Activated CD4-positive, alpha-beta memory T cell treated with anti-CD3 and anti-CD28 coated beads for 36 hours (primary cell): ENCODE results near the gene POT1. TPM values are rescaled to one million over a fixed set of nuclear protein-coding genes. Genes with fewer than 3 reads are reported as not detected.

ENCODE experiments used
- CTCF ChIA-PET: fragments of 350-600 bp; sonication (Branson Sonifier 250); formaldehyde crosslinking; loops from one replicate; lab custom pipeline; 2021; ENCODE audit warnings: antibody characterized with exemption, inconsistent platforms; lab: Charles Lee
- POLR2A ChIA-PET: fragments of 350-600 bp; sonication (Branson Sonifier 250); formaldehyde crosslinking; loops from one replicate; lab custom pipeline; 2021; ENCODE audit warnings: antibody characterized with exemption; lab: Charles Lee
- DNase-seq: peaks from one replicate; pipeline ENCODE4 v3.0.0-alpha.2; 2020
- H3K27ac Mint-ChIP-seq: one replicate; pipeline ENCODE4 v1.8.0; 2021; ENCODE audit warnings: mixed read lengths
- H3K27me3 Mint-ChIP-seq: one replicate; pipeline ENCODE4 v1.8.0; 2021; ENCODE audit warnings: mixed read lengths
- H3K36me3 Mint-ChIP-seq: one replicate; pipeline ENCODE4 v1.8.0; 2021; ENCODE audit warnings: mixed read lengths
- H3K4me1 Mint-ChIP-seq: one replicate; pipeline ENCODE4 v1.8.0; 2021; ENCODE audit warnings: low read depth, mixed read lengths
- H3K4me3 Mint-ChIP-seq: one replicate; pipeline ENCODE4 v1.8.0; 2021; ENCODE audit warnings: mild to moderate bottlenecking, mixed read lengths
- H3K9me3 Mint-ChIP-seq: one replicate; pipeline ENCODE4 v1.8.0; 2021; ENCODE audit warnings: mixed read lengths
- intact Hi-C: fragments of 100-400 bp; cut with micrococcal nuclease; formaldehyde crosslinking; loops from one replicate; pipeline ENCODE4 v1.15.1; 2023
- total RNA-seq, 2 experiments: library from RNA; stranded (reverse); gene quantifications; one replicate each; pipeline ENCODE4 v1.2.3, GENCODE V29; 2021

The POT1 gene
- total RNA-seq, 2 experiments from 2014 or later = 32.7 to 32.8 TPM

DNA sequence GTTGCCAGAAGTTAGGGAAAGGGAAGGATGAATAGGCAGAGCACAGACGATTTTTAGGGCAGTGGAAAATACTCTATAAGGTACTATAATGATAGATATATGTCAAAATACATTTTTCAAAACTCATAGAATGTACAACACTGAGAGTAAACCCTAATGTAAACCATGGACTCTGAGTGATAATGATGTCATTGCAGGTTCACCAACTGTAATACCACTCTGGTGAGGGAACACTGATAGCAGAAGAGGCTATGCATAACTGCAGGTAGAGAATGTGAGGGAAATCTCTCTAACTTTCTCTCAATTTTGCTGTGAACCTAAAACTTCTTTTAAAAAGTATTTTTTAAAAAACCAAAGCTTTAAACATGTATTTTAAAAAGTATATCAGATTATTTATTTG lies 22.1 kb downstream of the POT1 start:
- ChIA-PET CTCF (no interaction called here), POLR2A (no interaction called here)
- Mint-ChIP-seq H3K36me3 (peaks cover 21% of the 10 kb centered on the region), H3K27me3 (no peaks in the 10 kb centered on the region), H3K27ac (no peak overlapping the region), H3K4me1 (peaks cover 4% of the 10 kb centered on the region), H3K4me3 (no peak overlapping the region), H3K9me3 (no peaks in the 10 kb centered on the region)
- intact Hi-C loops = no loop called here
- no peak for DNase-seq

DNA sequence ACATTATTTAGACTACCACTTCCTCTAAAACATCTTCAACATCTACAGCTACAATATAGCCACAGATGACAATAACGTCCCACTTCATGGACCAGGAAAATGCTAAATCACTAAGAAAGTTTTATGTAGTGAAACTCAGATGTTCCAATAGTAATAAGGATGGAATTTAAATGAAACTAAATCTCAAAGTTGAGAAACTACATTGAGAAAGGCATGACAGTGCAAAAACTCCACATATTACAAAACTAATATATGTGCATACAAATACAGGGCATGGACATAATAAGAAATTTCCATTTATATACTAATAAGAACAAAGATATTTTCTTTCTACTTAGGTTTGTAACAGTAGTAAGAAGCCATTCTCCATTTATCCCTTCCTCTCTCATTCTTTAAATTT lies 31.1 kb downstream of the POT1 start:
- no peak for DNase-seq
- peaks cover 33% of the 10 kb centered on the region for H3K36me3 Mint-ChIP-seq
- POLR2A ChIA-PET = no interaction called here
- intact Hi-C loops = no loop called here
- no peak overlapping the region for H3K27ac Mint-ChIP-seq
- peaks cover 3% of the 10 kb centered on the region for H3K4me1 Mint-ChIP-seq
- CTCF ChIA-PET = no interaction called here
- H3K9me3 Mint-ChIP-seq = no peaks in the 10 kb centered on the region
- no peaks in the 10 kb centered on the region for H3K27me3 Mint-ChIP-seq
- no peak overlapping the region for H3K4me3 Mint-ChIP-seq

DNA sequence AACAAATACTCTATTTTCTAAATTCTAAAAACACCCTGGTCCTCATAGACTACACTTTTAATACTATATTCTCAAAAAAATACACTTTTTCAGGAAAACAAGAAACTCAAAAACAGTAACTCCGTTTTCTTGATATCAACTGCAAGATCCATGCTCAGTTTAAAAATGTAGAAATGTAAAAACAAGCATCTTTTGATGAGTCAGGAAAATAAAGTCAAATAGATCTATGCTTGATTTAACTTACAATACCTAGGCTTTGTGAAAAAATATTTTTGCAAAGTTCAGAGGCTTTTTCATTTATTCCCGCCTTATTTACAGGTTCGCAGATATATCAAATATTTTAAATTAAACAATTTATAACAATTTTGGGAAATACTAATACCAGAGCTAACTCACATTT lies 33.6 kb downstream of the POT1 start:
- Mint-ChIP-seq H3K27ac (no peak overlapping the region), H3K36me3 (peaks cover 32% of the 10 kb centered on the region), H3K4me3 (no peak overlapping the region), H3K9me3 (no peaks in the 10 kb centered on the region), H3K4me1 (peaks cover 8% of the 10 kb centered on the region), H3K27me3 (no peaks in the 10 kb centered on the region)
- ChIA-PET POLR2A (no interaction called here), CTCF (no interaction called here)
- no peak for DNase-seq
- intact Hi-C loops = no loop called here

DNA sequence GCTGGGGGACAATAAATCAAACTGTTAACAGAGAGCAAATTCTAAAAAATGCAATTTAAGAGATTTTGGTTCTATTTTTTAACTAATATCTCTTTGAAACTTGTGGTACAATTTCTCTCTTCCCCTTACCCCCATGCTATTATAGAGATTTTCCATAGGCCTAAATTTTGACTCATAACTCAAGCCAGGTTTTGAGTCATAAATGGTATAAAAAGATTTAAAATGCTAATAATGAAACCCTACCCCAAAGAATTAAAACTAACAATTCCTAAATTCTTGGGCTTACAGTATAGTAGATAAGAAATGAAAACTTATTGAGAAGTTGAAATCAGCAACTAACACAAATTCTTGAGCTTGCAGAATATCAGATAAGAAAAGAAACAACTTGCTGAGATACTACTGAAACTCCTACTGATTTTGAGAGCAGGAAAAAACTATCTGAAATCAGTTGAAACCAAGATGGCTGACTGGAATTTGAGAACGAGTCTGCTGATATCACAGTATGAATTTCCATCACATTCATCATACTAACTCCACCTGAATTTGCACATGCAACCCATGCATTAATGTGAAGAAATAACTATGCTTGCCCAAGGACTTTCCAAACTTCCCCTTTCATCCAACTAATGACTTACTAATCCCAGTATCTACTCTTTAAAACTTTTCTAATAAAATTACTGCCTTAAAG lies 36.3 kb downstream of the POT1 start:
- CTCF ChIA-PET = no interaction called here

DNA sequence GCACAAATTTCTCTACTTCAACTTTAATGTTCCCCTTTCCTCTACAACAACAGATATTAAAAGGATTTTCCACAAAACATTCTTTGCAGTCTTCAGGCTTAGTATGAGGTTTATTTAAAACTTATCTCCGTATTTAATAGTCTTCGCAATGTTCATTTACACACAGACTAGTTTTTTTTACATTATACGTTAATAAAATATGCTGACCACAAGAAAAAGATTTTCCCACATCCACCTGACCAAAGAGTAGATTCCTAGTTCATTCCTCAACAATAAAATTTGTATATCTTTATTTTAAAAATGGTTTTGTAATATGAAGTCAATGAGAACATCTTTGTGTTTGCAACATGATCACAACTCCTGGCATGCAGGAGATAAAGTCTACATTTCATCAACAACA lies 42.4 kb downstream of the POT1 start:
- peaks cover 29% of the 10 kb centered on the region for H3K36me3 Mint-ChIP-seq
- intact Hi-C loops = no loop called here
- no peaks in the 10 kb centered on the region for H3K4me1 Mint-ChIP-seq
- CTCF ChIA-PET = no interaction called here
- no peak overlapping the region for H3K4me3 Mint-ChIP-seq
- H3K27ac Mint-ChIP-seq = no peak overlapping the region
- H3K27me3 Mint-ChIP-seq = no peaks in the 10 kb centered on the region
- POLR2A ChIA-PET = no interaction called here
- H3K9me3 Mint-ChIP-seq = no peaks in the 10 kb centered on the region
- no peak for DNase-seq

More for the DNA sequence above, 36.3 kb downstream of the POT1 start:
- intact Hi-C loops = no loop called here
- Mint-ChIP-seq H3K27ac (no peak overlapping the region), H3K9me3 (no peaks in the 10 kb centered on the region), H3K4me3 (no peak overlapping the region), H3K4me1 (peaks cover 8% of the 10 kb centered on the region), H3K27me3 (no peaks in the 10 kb centered on the region), H3K36me3 (peaks cover 47% of the 10 kb centered on the region)
- POLR2A ChIA-PET = interaction anchor here (1.2 kb wide), 1 partner anchor 9 kb away, joined by 4 read pairs; no protein-coding TSS in a partner anchor
- no peak for DNase-seq

DNA sequence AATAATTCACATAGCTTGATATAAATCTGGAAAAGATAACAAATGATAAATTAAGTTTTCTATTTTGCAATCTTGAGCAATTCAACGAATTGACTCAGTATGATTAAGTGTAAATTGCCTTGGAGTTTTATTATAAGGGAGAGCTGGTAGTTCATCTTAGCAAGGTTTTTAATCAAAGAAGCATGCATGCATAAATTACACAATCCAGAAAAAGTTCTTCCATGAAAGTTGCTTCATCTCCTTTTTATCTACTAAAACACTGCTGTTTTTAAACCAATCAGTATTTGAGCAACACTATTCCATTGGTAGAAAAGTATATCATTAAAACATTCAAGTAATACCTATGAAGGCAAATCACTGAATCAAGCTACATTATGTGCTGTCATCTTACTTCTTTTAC lies 47.6 kb downstream of the POT1 start:
- Mint-ChIP-seq H3K36me3 (peaks cover 7% of the 10 kb centered on the region), H3K27ac (no peak overlapping the region), H3K4me1 (no peaks in the 10 kb centered on the region), H3K27me3 (no peaks in the 10 kb centered on the region), H3K9me3 (no peaks in the 10 kb centered on the region), H3K4me3 (no peak overlapping the region)
- ChIA-PET CTCF (no interaction called here), POLR2A (no interaction called here)
- DNase-seq = no peak
- intact Hi-C loops = no loop called here

DNA sequence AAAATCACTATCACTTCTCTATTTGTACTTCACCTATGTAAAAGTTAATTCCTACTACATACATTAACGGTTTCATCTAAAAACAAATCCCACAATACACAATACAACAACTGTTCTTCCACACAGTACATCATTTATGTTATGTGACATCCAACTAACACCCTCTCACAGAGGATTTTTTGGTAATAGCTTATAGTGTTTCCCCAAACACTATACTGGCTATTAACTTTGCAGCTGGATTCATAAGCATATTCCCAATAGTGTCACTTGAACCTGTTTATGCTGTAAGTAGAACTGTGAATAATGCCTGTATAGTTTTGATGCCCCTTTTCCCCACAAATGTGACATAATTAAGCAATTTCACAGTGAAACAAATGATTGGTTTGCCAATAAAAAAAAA lies 49.9 kb downstream of the POT1 start:
- CTCF ChIA-PET = interaction anchor here (0.6 to 0.8 kb wide), 2 partner anchors 12 to 398 kb away, joined by 3 to 4 read pairs; no protein-coding TSS in a partner anchor
- peaks cover 9% of the 10 kb centered on the region for H3K36me3 Mint-ChIP-seq
- intact Hi-C loops = no loop called here

DNA sequence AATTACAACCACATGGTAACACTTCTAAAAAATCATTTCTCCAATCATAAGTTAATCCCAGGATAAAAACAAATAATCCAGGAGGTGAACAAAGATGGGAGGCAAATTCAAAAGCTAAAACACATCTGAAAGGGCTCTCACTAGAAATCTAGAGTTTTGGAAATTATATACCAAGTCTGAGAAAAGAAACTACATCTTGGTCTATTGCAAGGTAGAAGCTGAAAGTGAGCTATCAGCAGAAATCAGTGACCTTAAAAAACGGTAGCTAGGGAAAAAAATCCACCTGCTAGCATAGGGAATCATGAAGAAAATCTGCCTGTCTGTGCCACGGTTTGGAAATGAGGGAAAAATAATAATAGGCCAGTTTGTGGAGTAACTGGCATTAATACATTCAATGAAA lies 50.5 kb downstream of the POT1 start:
- Mint-ChIP-seq H3K36me3 (peaks cover 10% of the 10 kb centered on the region), H3K4me3 (no peak overlapping the region), H3K9me3 (no peaks in the 10 kb centered on the region), H3K27me3 (no peaks in the 10 kb centered on the region), H3K4me1 (no peaks in the 10 kb centered on the region), H3K27ac (no peak overlapping the region)
- DNase-seq = no peak
- CTCF ChIA-PET = no interaction called here
- POLR2A ChIA-PET = no interaction called here
- intact Hi-C loops = no loop called here

More for the DNA sequence above, 49.9 kb downstream of the POT1 start:
- POLR2A ChIA-PET = no interaction called here
- Mint-ChIP-seq H3K9me3 (no peaks in the 10 kb centered on the region), H3K4me1 (no peaks in the 10 kb centered on the region), H3K4me3 (no peak overlapping the region), H3K27me3 (no peaks in the 10 kb centered on the region), H3K27ac (no peak overlapping the region)
- no peak for DNase-seq

DNA sequence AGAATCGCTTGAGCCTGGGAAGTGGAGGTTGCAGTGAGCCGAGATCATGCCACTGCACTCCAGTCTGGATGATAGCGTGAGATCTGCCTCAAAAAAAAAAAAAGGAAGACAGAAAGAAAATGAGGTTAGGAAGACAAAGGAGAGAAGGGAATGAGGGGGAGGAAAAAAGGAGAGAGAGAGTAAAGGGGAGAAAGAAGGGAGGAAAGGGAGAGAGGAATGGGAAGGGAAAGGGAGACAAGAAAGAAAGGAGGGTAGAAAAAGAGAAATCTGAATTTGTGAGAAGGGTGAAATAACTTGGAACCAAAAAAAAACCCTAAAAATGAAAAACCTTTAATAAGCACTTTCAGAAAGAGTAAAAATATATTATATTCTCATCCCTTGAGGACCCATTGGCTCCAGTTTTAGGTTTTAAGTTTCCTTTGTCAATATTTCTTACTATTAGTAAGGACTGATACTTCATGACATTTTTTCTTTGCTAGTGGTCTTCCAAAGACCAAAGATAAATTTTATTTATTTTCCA lies 54.9 kb downstream of the POT1 start:
- Mint-ChIP-seq H3K9me3 (no peaks in the 10 kb centered on the region), H3K27me3 (no peaks in the 10 kb centered on the region), H3K4me3 (no peak overlapping the region), H3K4me1 (no peaks in the 10 kb centered on the region), H3K36me3 (peaks cover 17% of the 10 kb centered on the region), H3K27ac (no peak overlapping the region)
- intact Hi-C loops = no loop called here
- DNase-seq = no peak
- ChIA-PET CTCF (no interaction called here), POLR2A (no interaction called here)

DNA sequence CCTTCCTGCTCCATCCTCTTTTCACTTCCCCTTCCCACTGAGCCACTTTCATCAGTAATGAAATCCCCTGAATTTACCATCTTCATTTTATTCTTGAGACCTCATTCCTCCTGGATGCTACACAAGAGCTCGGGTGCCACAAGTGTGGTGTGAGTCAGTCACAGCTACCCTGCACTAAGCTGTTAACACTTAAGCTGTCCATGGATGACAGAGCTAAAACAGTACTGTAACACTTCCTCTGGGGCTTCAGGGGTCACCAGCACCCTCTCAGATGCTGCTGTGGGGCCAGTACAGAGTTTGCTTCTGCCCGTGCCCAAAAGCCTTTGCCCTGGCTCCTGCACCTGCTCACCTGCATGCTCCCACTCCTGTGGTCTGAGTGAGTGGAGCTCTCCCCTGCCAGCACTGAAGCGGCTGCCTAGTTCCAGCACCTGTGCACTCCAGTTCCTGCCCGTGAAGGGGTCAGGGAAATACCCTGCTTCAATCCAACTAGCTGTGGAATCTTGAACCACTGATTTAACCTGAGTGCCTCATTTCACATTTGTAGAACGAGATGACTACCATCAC lies 71.9 kb downstream of the POT1 start:
- ChIA-PET POLR2A (no interaction called here), CTCF (interaction anchor here (0.6 to 0.9 kb wide), 3 partner anchors 10 to 754 kb away, joined by 3 to 4 read pairs (median 4); no protein-coding TSS in a partner anchor)
- DNase-seq = no peak
- peaks cover 2% of the 10 kb centered on the region for H3K9me3 Mint-ChIP-seq
- H3K27me3 Mint-ChIP-seq = no peaks in the 10 kb centered on the region
- H3K27ac Mint-ChIP-seq = no peak overlapping the region
- H3K4me3 Mint-ChIP-seq = no peak overlapping the region
- intact Hi-C loops = loop anchor here (2.0 kb wide), 1 partner anchor 703 kb away; no protein-coding TSS in a partner anchor
- peaks cover 24% of the 10 kb centered on the region for H3K36me3 Mint-ChIP-seq
- H3K4me1 Mint-ChIP-seq = no peaks in the 10 kb centered on the region

DNA sequence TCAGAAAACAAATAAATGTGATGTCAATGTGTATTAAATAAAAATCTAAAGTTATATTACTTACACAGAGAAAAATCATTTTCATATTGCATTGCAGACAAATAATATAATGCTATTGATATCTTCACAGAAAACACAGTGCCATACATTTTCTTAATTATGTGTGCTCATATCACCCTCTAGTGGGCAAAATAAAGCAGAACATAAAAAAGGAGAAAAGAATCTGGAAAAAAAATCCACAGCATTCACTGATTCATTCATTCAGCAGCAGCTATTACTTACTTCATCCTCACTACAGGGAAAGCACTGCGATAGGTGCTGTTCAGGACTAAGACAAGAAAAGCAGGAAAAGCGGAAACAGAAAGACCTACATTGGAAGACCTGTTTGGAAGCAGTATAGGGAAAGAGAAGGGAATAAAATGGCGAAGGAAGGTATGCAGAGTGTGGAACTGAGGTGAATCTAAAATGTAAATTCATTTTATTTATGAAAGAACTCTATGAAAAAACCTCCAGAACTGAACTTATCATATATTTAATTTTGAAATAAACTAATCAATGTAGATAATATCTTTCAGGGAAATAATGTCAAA lies 73.2 kb downstream of the POT1 start:
- ChIA-PET POLR2A (no interaction called here), CTCF (no interaction called here)
- DNase-seq = no peak
- intact Hi-C loops = loop anchor here (2.0 kb wide), 1 partner anchor 702 kb away; no protein-coding TSS in a partner anchor
- Mint-ChIP-seq H3K9me3 (peaks cover 2% of the 10 kb centered on the region), H3K27ac (no peak overlapping the region), H3K4me3 (no peak overlapping the region), H3K36me3 (peaks cover 22% of the 10 kb centered on the region), H3K27me3 (no peaks in the 10 kb centered on the region), H3K4me1 (no peaks in the 10 kb centered on the region)

DNA sequence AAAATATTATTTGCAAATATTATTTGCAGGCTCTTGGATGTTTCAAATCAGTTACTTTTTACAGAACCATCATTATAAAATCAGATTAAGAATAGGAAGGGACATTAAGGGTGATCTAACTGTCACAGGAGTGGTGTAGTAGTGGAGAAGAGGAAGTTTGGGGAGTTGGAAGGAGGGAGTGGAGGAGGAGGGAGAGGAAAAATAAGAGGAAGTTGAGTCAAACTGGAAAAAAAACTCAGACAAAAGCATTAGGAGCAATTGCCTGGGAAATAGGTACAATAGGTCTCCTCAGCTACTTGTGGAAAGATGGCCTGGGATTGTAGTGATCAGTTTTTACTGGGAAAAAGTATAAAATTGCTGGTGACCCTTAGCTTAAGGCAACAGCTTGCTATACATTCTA lies 86.3 kb downstream of the POT1 start:
- no peak for DNase-seq
- no peak overlapping the region for H3K4me3 Mint-ChIP-seq
- ChIA-PET POLR2A (no interaction called here), CTCF (no interaction called here)
- peaks cover 4% of the 10 kb centered on the region for H3K4me1 Mint-ChIP-seq
- intact Hi-C loops = no loop called here
- peaks cover 17% of the 10 kb centered on the region for H3K36me3 Mint-ChIP-seq
- no peaks in the 10 kb centered on the region for H3K27me3 Mint-ChIP-seq
- no peak overlapping the region for H3K27ac Mint-ChIP-seq
- H3K9me3 Mint-ChIP-seq = no peaks in the 10 kb centered on the region
